NCI-H1436 treated with DMSO at 0.1 percent for 48 hours (cell line): Measurements from ENCODE around the gene MIER2.
"Not testable (repeated sequence)": the region's sequence is repeated elsewhere in the genome, so short reads cannot be mapped to it uniquely, and the experiment has no call there.

ENCODE experiments used
- DNase-seq: peaks from one replicate; lab custom pipeline; 2025; lab: John Stamatoyannopoulos, UW

MIER2 gene, protein sequence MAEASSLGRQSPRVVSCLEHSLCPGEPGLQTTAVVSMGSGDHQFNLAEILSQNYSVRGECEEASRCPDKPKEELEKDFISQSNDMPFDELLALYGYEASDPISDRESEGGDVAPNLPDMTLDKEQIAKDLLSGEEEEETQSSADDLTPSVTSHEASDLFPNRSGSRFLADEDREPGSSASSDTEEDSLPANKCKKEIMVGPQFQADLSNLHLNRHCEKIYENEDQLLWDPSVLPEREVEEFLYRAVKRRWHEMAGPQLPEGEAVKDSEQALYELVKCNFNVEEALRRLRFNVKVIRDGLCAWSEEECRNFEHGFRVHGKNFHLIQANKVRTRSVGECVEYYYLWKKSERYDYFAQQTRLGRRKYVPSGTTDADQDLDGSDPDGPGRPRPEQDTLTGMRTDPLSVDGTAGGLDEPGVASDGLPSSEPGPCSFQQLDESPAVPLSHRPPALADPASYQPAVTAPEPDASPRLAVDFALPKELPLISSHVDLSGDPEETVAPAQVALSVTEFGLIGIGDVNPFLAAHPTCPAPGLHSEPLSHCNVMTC

GRCh38 chr19:344625-345319, at the start of gene MIER2:
MIER2 (minus strand) TSS chr19:344796; CDS start chr19:344782, 14 bp downstream.
- no peak for DNase-seq

GRCh38 chr19:393560-393959, 49.0 kb upstream of the MIER2 start:
- DNase-seq, result not testable (repeated sequence)

- DNase-seq, result no peak
These were observed 47.9 kb upstream of the MIER2 start for GRCh38 chr19:392375-392970.

- DNase-seq, result no peak
These were observed 47.3 kb upstream of the MIER2 start for GRCh38 chr19:391726-392374.

- DNase-seq, result no peak
These were observed 46.6 kb upstream of the MIER2 start for GRCh38 chr19:391207-391557.

DNA sequence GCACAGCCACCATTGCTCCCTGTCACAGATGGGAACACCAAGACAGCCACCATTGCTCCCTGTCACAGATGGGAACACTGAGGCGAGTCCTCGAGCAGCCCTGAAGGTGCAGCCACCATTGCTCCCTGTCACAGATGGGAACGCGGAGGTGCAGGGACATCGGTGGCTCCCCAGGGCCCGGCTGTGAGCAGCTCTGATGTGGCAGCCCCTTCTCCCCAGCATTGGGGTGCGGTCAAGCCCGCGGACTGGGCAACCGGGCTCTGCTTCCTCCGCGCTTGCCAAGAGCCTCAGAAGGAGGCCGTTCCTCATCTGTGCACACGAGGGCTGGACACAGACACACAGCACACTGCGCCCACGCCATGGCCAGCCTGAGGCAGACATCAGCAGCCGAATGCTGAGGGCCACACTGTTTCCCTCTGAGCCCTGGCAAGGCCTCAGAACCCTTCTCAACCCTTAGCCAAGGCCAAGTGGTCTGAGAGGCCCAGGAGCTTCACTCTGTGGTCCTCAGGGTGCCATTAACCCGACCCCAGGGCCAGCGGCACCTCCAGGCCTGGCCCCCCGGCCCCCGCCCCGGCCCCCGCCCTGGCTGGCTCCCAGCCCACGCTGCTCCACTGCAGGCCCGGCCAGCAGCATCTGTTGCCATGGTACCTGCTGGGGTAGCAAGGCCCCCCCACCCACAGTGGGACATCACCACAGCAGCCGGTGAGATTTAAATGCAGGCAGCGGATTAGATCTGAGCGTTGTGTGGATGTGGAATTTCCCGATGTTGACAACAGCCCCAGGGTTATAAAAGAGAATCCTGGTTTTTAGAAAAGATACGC, 46.0 kb upstream of the MIER2 start:
- DNase-seq, result no peak

DNA sequence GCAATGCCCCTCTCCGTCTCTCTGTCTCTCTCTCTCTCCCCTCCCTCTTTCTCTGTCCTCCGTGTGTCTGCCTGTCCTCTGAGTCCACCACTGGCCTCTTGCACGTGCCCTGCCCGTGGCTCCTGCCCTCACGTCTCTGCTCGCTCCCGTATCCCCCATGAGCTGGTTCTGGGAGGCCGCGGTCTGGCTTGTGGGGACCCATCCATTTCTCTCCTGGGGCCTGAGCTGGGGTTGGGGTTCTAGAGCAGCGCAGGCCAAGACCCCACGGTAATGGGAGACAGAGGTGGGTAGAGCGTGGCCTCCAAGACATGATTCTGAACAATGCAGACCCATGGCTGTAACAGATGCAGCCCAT, 45.3 kb upstream of the MIER2 start:
- DNase-seq, result no peak

- DNase-seq, result no peak
These were observed 44.8 kb upstream of the MIER2 start for GRCh38 chr19:389255-389934.

GRCh38 chr19:388691-389090, 44.1 kb upstream of the MIER2 start:
- DNase-seq, result no peak

GRCh38 chr19:387777-388176, 43.2 kb upstream of the MIER2 start:
- no peak for DNase-seq

GRCh38 chr19:386632-387301, 42.2 kb upstream of the MIER2 start:
- DNase-seq, result not testable (repeated sequence)

- DNase-seq, result not testable (repeated sequence)
These were observed 41.6 kb upstream of the MIER2 start for GRCh38 chr19:386189-386588.

GRCh38 chr19:384799-385169, 40.2 kb upstream of the MIER2 start:
- no peak for DNase-seq

GRCh38 chr19:383922-384798, 39.6 kb upstream of the MIER2 start:
- no peak for DNase-seq

GRCh38 chr19:383040-383439, 38.4 kb upstream of the MIER2 start:
- no peak for DNase-seq

GRCh38 chr19:382578-382977, 38.0 kb upstream of the MIER2 start:
- DNase-seq, result not testable (repeated sequence)

DNA sequence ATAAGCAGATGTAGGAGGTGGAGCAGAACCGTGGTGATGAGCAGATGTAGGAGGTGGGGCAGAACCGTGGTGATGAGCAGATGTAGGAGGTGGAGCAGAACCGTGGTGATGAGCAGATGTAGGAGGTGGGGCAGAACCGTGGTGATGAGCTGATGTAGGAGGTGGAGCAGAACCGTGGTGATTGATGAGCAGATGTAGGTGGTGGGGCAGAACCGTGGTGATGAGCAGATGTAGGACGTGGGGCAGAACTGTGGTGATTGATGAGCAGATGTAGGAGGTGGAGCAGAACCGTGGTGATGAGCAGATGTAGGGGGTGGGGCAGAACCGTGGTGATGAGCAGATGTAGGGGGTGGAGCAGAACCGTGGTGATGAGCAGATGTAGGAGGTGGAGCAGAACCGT, 37.3 kb upstream of the MIER2 start:
- DNase-seq, result not testable (repeated sequence)

- DNase-seq, result not testable (repeated sequence)
These were observed 36.1 kb upstream of the MIER2 start for GRCh38 chr19:380618-381219.

DNA sequence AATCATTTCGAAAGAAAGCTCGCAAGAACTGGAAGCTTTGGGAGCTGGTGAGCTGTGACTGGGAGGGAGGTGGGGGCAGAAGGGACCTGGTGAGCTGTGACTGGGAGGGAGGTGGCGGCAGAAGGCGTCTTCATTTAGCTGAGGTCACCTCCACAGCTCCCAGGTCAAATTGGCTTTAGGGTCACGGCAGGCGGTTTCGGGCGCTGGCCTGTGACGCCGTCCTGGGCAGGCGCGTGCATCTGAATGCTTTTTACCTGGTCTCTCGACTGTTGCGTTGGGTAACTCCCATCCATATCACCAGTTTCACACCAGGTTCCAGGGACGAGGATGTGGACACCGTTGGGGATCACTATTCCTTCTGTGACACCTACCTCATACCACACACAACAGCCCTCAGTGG, 35.2 kb upstream of the MIER2 start:
- no peak for DNase-seq
